Hematopoietic multipotent progenitor cell treated with erythropoietin and hydrocortisone succinate and interleukin-3 and kit ligand, for 17 days (in vitro differentiated cells): ENCODE results near the gene INPP5A.
"Not testable (repeated sequence)": the region's sequence is repeated elsewhere in the genome, so short reads cannot be mapped to it uniquely, and the experiment has no call there.

Source experiments
- DNase-seq: peaks from one replicate; pipeline ENCODE4 v3.0.0-alpha.2; 2015; ENCODE audit warnings: low spot score

The INPP5A gene

DNA sequence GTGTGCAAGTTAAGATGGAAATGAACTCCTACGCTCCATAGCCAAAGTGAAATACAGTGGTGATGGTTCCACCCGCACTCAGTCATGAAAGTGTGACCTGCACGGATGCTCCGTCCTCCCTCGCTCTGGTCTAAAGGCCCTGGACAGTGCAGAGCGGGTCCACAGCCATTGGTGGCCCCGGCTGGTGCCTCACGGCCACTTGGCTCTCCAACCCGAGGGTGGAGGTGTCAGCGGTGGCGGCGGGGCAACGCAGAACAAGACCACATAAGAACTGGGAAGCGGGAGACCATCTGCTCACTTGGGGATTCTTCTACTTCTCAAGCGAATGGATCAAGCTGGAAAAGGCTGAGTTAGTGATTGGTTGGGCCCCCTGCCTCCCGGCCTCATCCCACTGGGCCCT, 187.6 kb downstream of the INPP5A start:
- DNase-seq: no peak

DNA sequence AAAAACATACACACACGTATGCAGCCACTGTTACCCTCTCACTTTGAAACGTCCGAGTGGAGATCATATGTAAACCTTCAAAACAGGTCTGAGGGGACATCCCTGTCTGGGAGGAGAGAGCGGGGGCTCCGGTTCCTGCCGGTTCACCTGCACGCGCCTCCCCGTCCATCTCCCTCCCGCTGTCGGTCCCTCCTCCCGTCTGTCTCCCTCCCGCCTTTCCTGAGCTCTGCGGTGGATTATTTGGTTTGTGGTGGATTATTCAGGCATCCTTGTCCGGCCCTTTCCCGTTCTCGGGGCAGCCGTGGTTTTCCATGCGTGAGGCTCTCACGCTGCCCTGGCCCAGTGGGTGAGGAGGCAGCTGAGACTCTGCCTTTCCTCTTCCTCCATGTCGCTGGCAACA, 188.6 kb downstream of the INPP5A start:
- no peak for DNase-seq

DNA sequence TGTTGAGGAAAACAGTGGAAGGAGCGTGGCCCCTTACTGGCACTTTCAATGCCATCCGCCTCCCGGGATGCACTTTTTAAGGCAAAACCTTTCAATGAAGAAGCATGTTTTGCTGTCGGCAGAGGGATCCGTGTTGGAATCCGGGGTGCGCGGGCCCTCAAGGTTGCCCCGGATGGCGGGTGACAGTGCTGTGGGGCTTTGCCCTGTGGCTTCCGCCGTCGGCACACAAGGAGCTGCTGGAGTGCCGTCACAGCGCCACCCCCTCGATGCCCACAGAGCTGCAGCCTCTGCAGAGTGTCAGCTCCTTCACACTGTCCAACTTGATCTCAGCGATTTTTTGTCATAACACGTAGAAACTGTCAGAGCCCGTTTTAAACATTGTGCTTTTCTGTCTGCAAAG, 189.4 kb downstream of the INPP5A start:
- DNase-seq: no peak

GRCh38 chr10:132727411-132727810, 189.8 kb downstream of the INPP5A start:
- DNase-seq: no peak

DNA sequence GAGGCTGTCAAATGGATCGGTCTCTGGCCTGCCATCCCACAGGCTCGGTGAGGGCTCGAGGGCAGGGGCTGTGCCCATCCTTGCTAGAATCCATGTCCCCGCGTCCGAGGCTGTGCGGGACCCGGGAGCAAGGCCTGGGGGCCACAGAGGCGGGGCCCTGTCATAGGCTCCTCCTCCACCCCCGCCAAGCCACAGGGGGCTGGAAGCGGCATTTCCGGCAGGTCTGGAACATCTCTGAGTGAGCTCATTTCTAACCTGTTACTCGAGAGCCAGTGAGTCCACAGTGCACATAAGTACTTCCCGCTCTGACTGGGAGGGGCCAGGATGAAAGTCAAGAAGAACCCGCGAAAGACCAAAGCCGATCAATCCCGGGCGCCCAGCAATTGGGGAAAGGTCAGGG, 190.7 kb downstream of the INPP5A start:
- DNase-seq: no peak

- DNase-seq: no peak
Measured at GRCh38 chr10:132728741-132729140, 191.2 kb downstream of the INPP5A start.

- no peak for DNase-seq
Measured at GRCh38 chr10:132729810-132730572, 192.4 kb downstream of the INPP5A start.

DNA sequence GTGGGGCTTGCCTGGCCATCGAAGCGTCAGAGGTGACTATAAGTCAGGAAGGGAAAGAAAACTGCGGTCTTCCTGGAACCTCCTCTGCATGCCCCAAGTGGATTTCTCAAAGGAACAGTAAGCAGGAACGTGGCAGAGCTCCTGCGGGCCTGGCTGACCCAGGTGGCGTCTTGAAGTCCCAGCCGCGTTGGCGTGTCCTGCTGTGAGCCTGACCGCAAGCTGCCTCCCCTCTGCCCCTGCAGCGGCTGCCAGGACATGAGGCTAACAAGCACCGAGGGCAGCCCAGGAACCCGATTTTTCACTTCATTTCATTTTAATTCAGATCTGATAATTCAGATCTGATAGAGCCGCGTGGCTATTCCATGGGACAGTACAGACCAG, 193.0 kb downstream of the INPP5A start:
- DNase-seq: no peak

GRCh38 chr10:132732518-132732917, 194.9 kb downstream of the INPP5A start:
- no peak for DNase-seq

GRCh38 chr10:132733926-132734325, 196.3 kb downstream of the INPP5A start:
- no peak for DNase-seq

- DNase-seq: no peak
Measured at GRCh38 chr10:132735341-132735775, 197.8 kb downstream of the INPP5A start.

DNA sequence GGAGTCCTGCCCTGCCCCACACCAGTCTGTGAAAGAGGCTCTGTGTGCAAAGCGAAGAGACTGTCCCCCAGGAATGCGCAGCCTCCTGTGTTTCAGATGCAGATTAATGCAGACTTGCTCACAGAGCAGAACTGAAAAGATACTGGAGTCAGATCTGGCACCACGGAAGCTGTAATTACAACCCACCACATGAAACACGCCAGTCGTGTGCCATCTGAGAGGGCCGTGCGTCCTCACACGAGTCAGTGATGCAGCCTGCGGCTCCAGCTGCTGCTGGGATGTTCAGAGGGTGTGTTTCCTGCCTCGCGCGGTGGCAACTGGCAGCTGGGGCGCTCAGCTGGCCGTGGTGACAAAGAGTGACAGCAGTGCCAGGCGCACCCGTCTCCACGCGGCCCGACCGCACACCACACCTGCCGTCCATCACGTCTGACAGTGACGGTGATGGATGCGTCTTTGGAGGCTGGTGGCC, 198.4 kb downstream of the INPP5A start:
- no peak for DNase-seq

DNA sequence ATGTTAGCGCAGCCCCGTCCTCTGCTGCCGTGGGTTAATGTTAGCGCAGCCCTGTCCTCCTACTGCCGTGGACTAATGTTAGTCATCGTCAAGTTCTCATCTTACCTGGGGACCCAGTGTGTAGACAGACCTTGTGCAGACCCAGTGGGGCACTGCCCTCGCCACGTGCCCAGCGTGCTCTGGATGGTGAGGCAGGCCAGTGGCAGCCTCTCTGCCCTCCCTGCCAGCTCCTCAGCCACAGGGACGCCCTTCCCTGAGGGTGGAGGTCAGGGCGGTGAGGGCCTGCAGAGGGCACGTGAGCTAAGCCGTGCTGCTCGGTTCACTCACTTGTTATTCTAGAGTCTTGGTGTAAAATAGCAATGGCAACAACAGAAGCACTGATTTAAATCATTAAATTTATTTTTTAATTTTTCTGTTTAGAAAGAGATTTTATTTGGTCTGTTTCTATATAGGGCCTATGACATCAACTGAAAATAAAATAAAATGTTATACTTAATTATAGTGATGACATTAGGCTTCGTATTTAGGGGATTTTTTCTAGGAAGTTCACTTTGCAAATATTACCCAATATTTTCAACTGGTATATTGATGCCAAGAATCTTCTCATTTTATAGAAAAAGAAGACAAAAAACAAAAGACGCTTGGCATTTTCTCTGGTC, 199.9 kb downstream of the INPP5A start:
- DNase-seq: no peak

GRCh38 chr10:132738454-132739224, 201.1 kb downstream of the INPP5A start:
- DNase-seq: no peak

DNA sequence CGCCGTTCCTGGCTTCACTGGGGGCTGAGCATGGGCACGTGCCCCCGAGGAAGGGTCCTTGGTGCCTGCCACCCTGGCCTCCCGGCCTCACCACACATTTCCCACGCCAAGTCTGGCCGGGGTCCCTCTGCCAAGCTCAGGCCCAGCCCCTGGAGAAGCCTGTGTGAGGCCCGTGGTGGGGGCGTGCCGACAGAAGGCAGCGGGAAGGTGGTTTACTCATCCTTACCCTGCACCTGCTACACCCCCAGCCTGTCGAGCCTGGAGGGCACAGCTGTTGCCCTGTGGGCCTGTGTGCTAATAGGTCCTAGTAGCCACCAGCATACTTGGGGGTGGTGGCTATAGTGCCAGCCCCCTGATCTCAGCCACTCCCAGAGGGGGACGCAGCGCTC, 201.6 kb downstream of the INPP5A start:
- DNase-seq: no peak

DNA sequence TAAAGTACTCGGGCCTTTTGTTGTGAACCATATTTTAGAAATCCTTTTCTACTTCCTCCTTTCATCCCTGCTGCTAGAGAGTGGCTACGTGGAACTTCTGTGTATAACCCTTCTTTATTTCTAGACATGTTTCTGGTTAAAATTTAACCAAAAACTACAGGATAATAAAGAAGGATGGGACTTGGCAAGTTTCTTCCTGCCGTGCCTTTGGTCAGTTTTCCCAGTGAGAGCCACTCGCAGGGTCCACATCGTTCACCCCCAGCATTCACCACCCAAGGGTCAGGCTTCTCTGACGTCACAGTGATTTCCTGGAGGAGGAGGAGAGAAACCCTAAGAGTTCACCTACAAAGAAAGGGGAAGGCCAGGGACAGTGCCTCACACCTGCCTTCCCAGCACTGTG, 203.0 kb downstream of the INPP5A start:
- no peak for DNase-seq

DNA sequence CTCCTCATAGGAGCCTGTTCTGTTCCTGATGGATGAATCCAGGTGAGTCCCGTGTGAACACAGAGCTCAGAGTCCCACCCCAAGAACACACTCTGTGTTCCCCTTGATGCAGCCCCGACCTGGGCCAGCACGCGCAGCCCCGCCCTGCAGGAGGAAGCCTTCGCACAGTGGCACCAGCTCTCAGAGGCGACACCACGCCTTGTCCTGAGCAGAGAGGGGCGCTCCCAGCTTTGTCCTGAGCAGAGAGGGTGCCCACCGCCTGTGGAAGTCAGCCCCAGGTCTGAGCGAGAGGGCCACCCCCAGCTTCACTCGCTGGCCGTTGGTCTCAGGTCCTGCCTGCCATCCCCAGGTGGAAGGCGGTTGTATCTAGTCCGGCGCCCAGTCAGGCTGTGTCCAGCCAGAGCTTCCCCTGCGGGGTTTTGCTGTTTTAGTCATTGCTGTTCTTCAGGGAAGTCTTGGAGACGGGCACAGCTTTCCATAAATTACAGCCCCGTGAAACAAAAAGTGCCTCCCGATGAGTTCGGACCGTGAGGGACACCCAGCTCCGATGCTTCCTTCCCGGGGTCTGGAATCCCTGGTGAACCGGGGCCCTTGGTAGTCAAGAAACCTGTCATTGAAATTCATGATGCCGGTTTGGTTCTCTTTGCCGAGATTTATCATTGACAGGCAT, 204.7 kb downstream of the INPP5A start:
- DNase-seq: no peak

DNA sequence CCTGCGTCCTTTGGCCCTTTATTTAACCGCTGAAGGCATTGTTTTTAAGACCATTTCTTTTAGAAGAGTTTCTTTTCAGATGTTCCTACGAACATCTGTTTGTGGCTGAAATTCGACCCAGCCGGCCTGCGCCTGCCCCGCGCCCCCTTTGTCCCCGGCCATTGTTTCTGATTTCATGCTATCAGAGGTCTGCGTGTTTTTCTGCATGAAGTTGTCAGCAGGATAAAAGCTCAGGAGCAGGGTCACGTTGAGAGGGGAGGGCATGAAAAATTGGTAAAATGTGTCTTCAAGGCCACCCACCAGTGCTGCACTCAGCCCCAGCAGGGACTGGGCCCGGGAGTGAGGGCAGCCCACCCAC, 205.2 kb downstream of the INPP5A start:
- DNase-seq: no peak

- DNase-seq: not testable (repeated sequence)
Measured at GRCh38 chr10:132743196-132743924, 205.8 kb downstream of the INPP5A start.

GRCh38 chr10:132743925-132744490, 206.4 kb downstream of the INPP5A start:
- DNase-seq: no peak

- no peak for DNase-seq
Measured at GRCh38 chr10:132744839-132745238, 207.3 kb downstream of the INPP5A start.
